Stimulated activated CD4-positive, alpha-beta T cell treated with anti-CD3 and anti-CD28 coated beads, Interleukin-2, amount 100 ng/mL, for 4 hours (primary cell): ENCODE results near the gene TMEM127.

Experiments used
- DNase-seq: peaks from one replicate; pipeline ENCODE4 v3.0.0-alpha.2; 2020; ENCODE audit warnings: low read depth

Gene TMEM127

GRCh38 chr2:96204836-96205624 is 60.8 kb downstream of the TMEM127 start:
- no peak for DNase-seq

GRCh38 chr2:96203130-96204028 is 62.4 kb downstream of the TMEM127 start:
- no peak for DNase-seq

GRCh38 chr2:96202152-96202854 is 63.5 kb downstream of the TMEM127 start:
- no peak for DNase-seq

- DNase-seq: no peak
Measured at GRCh38 chr2:96201338-96201737, 64.5 kb downstream of the TMEM127 start.

GRCh38 chr2:96198921-96199320 is 66.9 kb downstream of the TMEM127 start:
- no peak for DNase-seq
